HEK293T (cell line): ENCODE measurements around the gene FAM200B.

Experiments used
- CTCF ChIA-PET: fragments of 350-600 bp; formaldehyde crosslinking; extraction: SDS; loops from one replicate; lab custom pipeline; 2021; ENCODE audit warnings: antibody characterized with exemption, inconsistent platforms; lab: Yijun Ruan, JAX
- POLR2A ChIA-PET: fragments of 350-600 bp; formaldehyde crosslinking; extraction: SDS; loops from one replicate; lab custom pipeline; 2020; ENCODE audit warnings: antibody characterized with exemption, inconsistent platforms; lab: Yijun Ruan, JAX
- DNase-seq: peaks from one replicate; pipeline ENCODE4 v3.0.0; 2012; ENCODE audit warnings: mixed read lengths; ENCODE audit errors: extremely low spot score
- ARNT ChIP-seq: fragments of 450-650 bp; IDR thresholded peaks from 2 replicates; pipeline ENCODE4 v1.6.1; 2017; ENCODE audit warnings: mild to moderate bottlenecking
- BHLHE40 ChIP-seq: fragments of 450-650 bp; IDR thresholded peaks from 2 replicates; pipeline ENCODE4 v1.6.1; 2016; ENCODE audit warnings: mild to moderate bottlenecking, moderate library complexity, borderline replicate concordance
- CTBP1 ChIP-seq: fragments of 450-650 bp; IDR thresholded peaks from 2 replicates; pipeline ENCODE4 v1.6.1; 2016; ENCODE audit warnings: borderline replicate concordance
- ELF4 ChIP-seq: fragments of 450-650 bp; IDR thresholded peaks from 2 replicates; pipeline ENCODE4 v1.6.1; 2017; ENCODE audit warnings: antibody characterized with exemption
- FOXA1 ChIP-seq: fragments of 450-650 bp; IDR thresholded peaks from 2 replicates; pipeline ENCODE4 v1.6.1; 2016; ENCODE audit warnings: mild to moderate bottlenecking
- FOXK2 ChIP-seq: fragments of 450-650 bp; IDR thresholded peaks from 2 replicates; pipeline ENCODE4 v1.6.1; 2016; ENCODE audit warnings: mild to moderate bottlenecking
- FOXM1 ChIP-seq: fragments of 450-650 bp; IDR thresholded peaks from 2 replicates; pipeline ENCODE4 v1.6.1; 2017; ENCODE audit warnings: mild to moderate bottlenecking, borderline replicate concordance
- HDGF ChIP-seq: fragments of 450-650 bp; IDR thresholded peaks from 2 replicates; pipeline ENCODE4 v1.6.1; 2017; ENCODE audit warnings: antibody characterized with exemption, borderline replicate concordance
- L3MBTL2 ChIP-seq: fragments of 450-650 bp; conservative IDR thresholded peaks from 2 replicates; pipeline ENCODE4 v1.6.1; 2016; ENCODE audit warnings: mild to moderate bottlenecking
- LEF1 ChIP-seq: fragments of 450-650 bp; IDR thresholded peaks from 2 replicates; pipeline ENCODE4 v1.6.1; 2017; ENCODE audit warnings: mild to moderate bottlenecking, borderline replicate concordance
- NFRKB ChIP-seq: fragments of 450-650 bp; IDR thresholded peaks from 2 replicates; pipeline ENCODE4 v1.6.1; 2016; ENCODE audit warnings: mild to moderate bottlenecking, moderate library complexity
- PKNOX1 ChIP-seq: fragments of 450-650 bp; IDR thresholded peaks from 2 replicates; pipeline ENCODE4 v1.6.1; 2016
- SP1 ChIP-seq: fragments of 450-650 bp; IDR thresholded peaks from 2 replicates; pipeline ENCODE4 v1.6.1; 2017
- SUZ12 ChIP-seq: fragments of 450-650 bp; IDR thresholded peaks from 2 replicates; pipeline ENCODE4 v1.6.1; 2016; ENCODE audit warnings: mild to moderate bottlenecking
- TARDBP ChIP-seq: fragments of 450-650 bp; IDR thresholded peaks from 2 replicates; pipeline ENCODE4 v1.6.1; 2016
- ZNF384 ChIP-seq: fragments of 450-650 bp; IDR thresholded peaks from 2 replicates; pipeline ENCODE4 v1.6.1; 2016

The FAM200B gene

GRCh38 chr4:15703439-15703838, 21.8 kb downstream of the FAM200B start:
- POLR2A ChIA-PET: no interaction called here
- DNase-seq: no peak
- TF ChIP-seq HDGF (no peak), SP1 (no peak), PKNOX1 (no peak), LEF1 (no peak), FOXA1 (no peak), ARNT (no peak), FOXK2 (no peak), ELF4 (no peak), BHLHE40 (no peak), SUZ12 (no peak), L3MBTL2 (no peak), ZNF384 (no peak), CTBP1 (no peak), FOXM1 (no peak), TARDBP (no peak), NFRKB (no peak)
- CTCF ChIA-PET: no interaction called here

- no peak for DNase-seq
- CTCF ChIA-PET: no interaction called here
- TF ChIP-seq FOXA1 (no peak), FOXK2 (no peak), L3MBTL2 (no peak), ELF4 (no peak), LEF1 (no peak), PKNOX1 (no peak), FOXM1 (no peak), ARNT (no peak), BHLHE40 (no peak), SP1 (no peak), TARDBP (no peak), HDGF (no peak)
- POLR2A ChIA-PET: no interaction called here
Observed at GRCh38 chr4:15704129-15704528, 22.5 kb downstream of the FAM200B start.

GRCh38 chr4:15706646-15707362, 25.2 kb downstream of the FAM200B start:
- no peak for DNase-seq
- POLR2A ChIA-PET: no interaction called here
- CTCF ChIA-PET: interaction anchor here (0.6 kb wide), 1 partner anchor 48 kb away, joined by 3 read pairs; no protein-coding TSS in a partner anchor
- TF ChIP-seq FOXM1: no peak
- no peak for TF ChIP-seq SP1
- TF ChIP-seq ARNT: no peak
- TF ChIP-seq ZNF384: no peak
- no peak for TF ChIP-seq TARDBP
- TF ChIP-seq NFRKB: no peak
- no peak for TF ChIP-seq BHLHE40
- TF ChIP-seq HDGF: no peak
- TF ChIP-seq PKNOX1: no peak
- no peak for TF ChIP-seq L3MBTL2
- no peak for TF ChIP-seq CTBP1
- no peak for TF ChIP-seq FOXK2

- DNase-seq: no peak
- ChIA-PET POLR2A (no interaction called here), CTCF (interaction anchor here (0.6 kb wide), 1 partner anchor 48 kb away, joined by 3 read pairs; no protein-coding TSS in a partner anchor)
- no peak for TF ChIP-seq FOXM1
- TF ChIP-seq ZNF384: no peak
- no peak for TF ChIP-seq LEF1
- no peak for TF ChIP-seq TARDBP
- no peak for TF ChIP-seq HDGF
- TF ChIP-seq L3MBTL2: no peak
- TF ChIP-seq ELF4: no peak
- no peak for TF ChIP-seq ARNT
- no peak for TF ChIP-seq PKNOX1
- no peak for TF ChIP-seq SP1
- TF ChIP-seq SUZ12: no peak
- no peak for TF ChIP-seq NFRKB
- no peak for TF ChIP-seq FOXK2
- TF ChIP-seq BHLHE40: no peak
- TF ChIP-seq FOXA1: no peak
- TF ChIP-seq CTBP1: no peak
Observed at GRCh38 chr4:15707363-15707715, 25.7 kb downstream of the FAM200B start.

- CTCF ChIA-PET: no interaction called here
- no peak for DNase-seq
- no peak for TF ChIP-seq FOXM1
- POLR2A ChIA-PET: no interaction called here
Observed at GRCh38 chr4:15711762-15712161, 30.1 kb downstream of the FAM200B start.

- TF ChIP-seq CTBP1: no peak
- TF ChIP-seq TARDBP: no peak
- no peak for TF ChIP-seq LEF1
- no peak for TF ChIP-seq SUZ12
- no peak for TF ChIP-seq BHLHE40
- DNase-seq: no peak
- CTCF ChIA-PET: no interaction called here
- POLR2A ChIA-PET: no interaction called here
Observed at GRCh38 chr4:15712214-15712613, 30.6 kb downstream of the FAM200B start.
